Stomach (tissue), 9 donors: ENCODE measurements around the gene LYPD6B. TPM values are rescaled to one million over a fixed set of nuclear protein-coding genes. Genes with fewer than 3 reads are reported as not detected.

Experiments
- DNase-seq, 2 donors: peaks; one replicate each; pipeline versions ENCODE4 v3.0.0 to v3.0.0-alpha.2; 2013 to 2019
- H3K27ac ChIP-seq, 5 donors: fragments of 200-600 bp in 4 of 5; sonication (generic) in 4 of 5; one replicate each; pipeline ENCODE4 v1.5.1; 2013 to 2019; ENCODE audit warnings: mild to moderate bottlenecking in 1 of 5, moderate library complexity in 1 of 5
- H3K27me3 ChIP-seq, 3 donors: fragments of 200-600 bp; sonication (generic); one replicate each; pipeline ENCODE4 v1.5.1; 2017 to 2019; ENCODE audit warnings: mixed run types in 1 of 3
- H3K36me3 ChIP-seq, 4 donors: fragments of 200-600 bp; sonication (generic); 1 replicate in 3 of 4; 2 replicates in 1 of 4; pipeline ENCODE4 v1.5.1; 2016 to 2019
- H3K4me1 ChIP-seq, 4 donors: fragments of 200-600 bp; sonication (generic); one replicate each; pipeline ENCODE4 v1.5.1; 2016 to 2019
- H3K4me3 ChIP-seq, 4 donors: fragments of 200-600 bp; sonication (generic) in 3 of 4; one replicate each; pipeline ENCODE4 v1.5.1; 2016 to 2019; ENCODE audit warnings: mild to moderate bottlenecking in 1 of 4
- H3K9me3 ChIP-seq, 4 donors: fragments of 200-600 bp; sonication (generic); one replicate each; pipeline ENCODE4 v1.5.1; 2016 to 2019
- EP300 ChIP-seq: sonication (generic); formaldehyde crosslinking; IDR thresholded peaks from one replicate; pipeline ENCODE4 v1.6.1; 2017; ENCODE audit warnings: antibody characterized with exemption
- POLR2A ChIP-seq, 4 donors: fragments of 450-650 bp; IDR thresholded peaks; one replicate each; pipeline ENCODE4 v1.6.1; 2016; ENCODE audit warnings: antibody characterized with exemption in 4 of 4, control low read depth in 2 of 4, mild to moderate bottlenecking in 1 of 4, moderate library complexity in 1 of 4
- POLR2AphosphoS5 ChIP-seq, 3 donors: sonication (generic); formaldehyde crosslinking; IDR thresholded peaks; one replicate each; pipeline ENCODE4 v1.6.1; 2016; ENCODE audit warnings: antibody characterized with exemption in 3 of 3
- WGBS, 5 donors: extraction: QIAGEN DNeasy Blood & Tissue Kit in 3 of 5; methylation state at CpG; one replicate each; pipeline versions ENCODE4 v1.1.5 to v1.1.7; 2013 to 2018; 5-methylcytosine and 5-hydroxymethylcytosine counted together
- intact Hi-C: fragments of 100-400 bp; cut with DNase I; formaldehyde crosslinking; loops from one replicate; pipeline ENCODE4 v1.15.1; 2023; ENCODE audit warnings: low total_unique reads
- polyA plus RNA-seq, 3 donors: library from polyadenylated mRNA; stranded (reverse); fragments of 200-250 nt; gene quantifications; one replicate each; pipeline ENCODE4 v1.2.3, GENCODE V29; 2013
- total RNA-seq, 5 donors: library from RNA; depleted of rRNA; stranded (reverse); fragments of >200 nt; gene quantifications; one replicate each; pipeline versions ENCODE4 v1.1.0 to v1.2.3, GENCODE V29; 2014 to 2016
- TF ChIP-seq, protein P1 (sequence below), 7 experiments: fragments of 450-650 bp in 4 of 7; fragments of 200-600 bp in 3 of 7; sonication (generic) in 3 of 7; IDR thresholded peaks; one replicate each; pipeline ENCODE4 v1.5.1; 2016 to 2019; ENCODE audit warnings: antibody characterized with exemption in 7 of 7, control low read depth in 2 of 7, mild to moderate bottlenecking in 1 of 7
- donor health status: healthy with polysubstance abuse.
- donor health status: Bipolar disorder and iron deficiency.
- donor health status: healthy.

The LYPD6B gene
- total and polyA plus RNA-seq, 8 donors = 10.9 to 88.7 (median 20.5) TPM; not detected in 1

DNA sequence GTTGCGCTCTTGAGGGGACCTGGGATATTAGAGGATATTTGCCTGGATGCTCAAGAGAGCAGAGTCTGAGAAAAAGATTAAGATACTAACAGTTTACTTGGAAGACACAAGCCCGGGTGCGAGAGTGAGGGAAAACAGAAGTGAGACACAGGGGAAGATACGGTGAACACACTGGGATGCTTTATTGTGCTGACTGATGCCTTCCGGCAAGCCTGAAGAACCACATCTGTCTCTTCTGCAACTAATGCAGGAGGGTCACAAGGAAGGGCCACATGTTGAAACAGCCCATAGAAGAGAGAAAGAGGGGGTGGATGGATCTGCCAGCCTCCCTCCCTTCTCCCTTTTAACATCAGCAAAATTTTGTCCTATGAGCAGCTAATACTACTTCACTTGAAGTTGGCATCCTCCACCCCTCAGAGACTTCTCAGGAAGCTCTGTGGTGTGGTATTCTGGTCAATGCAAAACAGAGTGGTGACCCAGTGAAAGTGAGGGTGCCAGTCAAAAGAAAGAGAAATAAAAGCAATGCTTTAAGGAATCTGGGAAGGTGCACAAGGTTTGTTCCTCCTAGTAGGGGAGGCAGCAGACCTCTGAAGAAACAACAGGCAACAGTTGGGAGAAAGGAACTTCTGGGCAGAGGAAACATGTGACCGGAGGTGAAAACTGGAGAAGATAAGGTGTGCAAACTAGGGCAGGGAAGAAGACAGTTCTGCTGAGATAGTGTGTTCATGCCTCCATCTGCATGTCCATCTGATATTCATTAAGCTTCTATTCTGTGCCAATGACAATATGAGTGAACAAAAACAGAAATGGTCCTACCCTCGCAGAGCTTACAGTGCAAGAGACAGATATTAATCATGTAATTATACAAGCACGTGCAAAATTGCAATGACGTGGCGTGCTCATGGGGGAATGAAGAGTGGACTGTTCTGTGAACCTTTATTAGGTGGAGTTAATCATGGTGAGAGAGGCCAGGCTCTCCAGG lies 107.1 kb downstream of the LYPD6B start:
- no peaks in the 10 kb centered on the region for H3K9me3 ChIP-seq
- DNase-seq = no peak
- no peak overlapping the region for H3K27ac ChIP-seq
- no peaks in the 10 kb centered on the region for H3K36me3 ChIP-seq
- no peaks in the 10 kb centered on the region for H3K27me3 ChIP-seq
- TF ChIP-seq POLR2A (IDR thresholded peaks at IDR 0.05) = no peak
- TF ChIP-seq, protein P1, sequence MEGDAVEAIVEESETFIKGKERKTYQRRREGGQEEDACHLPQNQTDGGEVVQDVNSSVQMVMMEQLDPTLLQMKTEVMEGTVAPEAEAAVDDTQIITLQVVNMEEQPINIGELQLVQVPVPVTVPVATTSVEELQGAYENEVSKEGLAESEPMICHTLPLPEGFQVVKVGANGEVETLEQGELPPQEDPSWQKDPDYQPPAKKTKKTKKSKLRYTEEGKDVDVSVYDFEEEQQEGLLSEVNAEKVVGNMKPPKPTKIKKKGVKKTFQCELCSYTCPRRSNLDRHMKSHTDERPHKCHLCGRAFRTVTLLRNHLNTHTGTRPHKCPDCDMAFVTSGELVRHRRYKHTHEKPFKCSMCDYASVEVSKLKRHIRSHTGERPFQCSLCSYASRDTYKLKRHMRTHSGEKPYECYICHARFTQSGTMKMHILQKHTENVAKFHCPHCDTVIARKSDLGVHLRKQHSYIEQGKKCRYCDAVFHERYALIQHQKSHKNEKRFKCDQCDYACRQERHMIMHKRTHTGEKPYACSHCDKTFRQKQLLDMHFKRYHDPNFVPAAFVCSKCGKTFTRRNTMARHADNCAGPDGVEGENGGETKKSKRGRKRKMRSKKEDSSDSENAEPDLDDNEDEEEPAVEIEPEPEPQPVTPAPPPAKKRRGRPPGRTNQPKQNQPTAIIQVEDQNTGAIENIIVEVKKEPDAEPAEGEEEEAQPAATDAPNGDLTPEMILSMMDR (IDR thresholded peaks at IDR 0.05) = no peak
- no peak for TF ChIP-seq POLR2AphosphoS5 (IDR thresholded peaks at IDR 0.05)
- no peak for TF ChIP-seq EP300
- no peaks in the 10 kb centered on the region for H3K4me1 ChIP-seq
- intact Hi-C loops = no loop called here
- WGBS, 5 donors = 74 to 86% (median 84%) methylated on average over 10 of the region's 10 CpGs
- no peak overlapping the region for H3K4me3 ChIP-seq

- no peak for DNase-seq
- TF ChIP-seq POLR2A (IDR thresholded peaks at IDR 0.05) (no peak), EP300 (no peak), POLR2AphosphoS5 (IDR thresholded peaks at IDR 0.05) (no peak)
- TF ChIP-seq, protein P1 (IDR thresholded peaks at IDR 0.05) = no peak
- H3K36me3 ChIP-seq = no peaks in the 10 kb centered on the region
- no peaks in the 10 kb centered on the region for H3K9me3 ChIP-seq
- H3K27ac ChIP-seq = no peak overlapping the region
- no peaks in the 10 kb centered on the region for H3K27me3 ChIP-seq
- WGBS, 5 donors = 78 to 90% (median 86%) methylated on average over 8 of the region's 8 CpGs
- intact Hi-C loops = no loop called here
- no peaks in the 10 kb centered on the region for H3K4me1 ChIP-seq
- H3K4me3 ChIP-seq = no peak overlapping the region
Observed at GRCh38 chr2:149146876-149147275, 108.4 kb downstream of the LYPD6B start.

- H3K27me3 ChIP-seq = no peaks in the 10 kb centered on the region
- no peak for DNase-seq
- no peak overlapping the region for H3K4me3 ChIP-seq
- no peaks in the 10 kb centered on the region for H3K9me3 ChIP-seq
- intact Hi-C loops = no loop called here
- 62 to 66% (median 64%) methylated on average over 6 of the region's 6 CpGs for WGBS, 5 donors
- no peak for TF ChIP-seq POLR2A (IDR thresholded peaks at IDR 0.05)
- TF ChIP-seq, protein P1 (IDR thresholded peaks at IDR 0.05) = no peak
- H3K36me3 ChIP-seq = no peaks in the 10 kb centered on the region
- H3K27ac ChIP-seq = no peak overlapping the region
- H3K4me1 ChIP-seq = no peaks in the 10 kb centered on the region
Observed at GRCh38 chr2:149148194-149149006, 109.9 kb downstream of the LYPD6B start.

- TF ChIP-seq POLR2A (IDR thresholded peaks at IDR 0.05) (no peak), POLR2AphosphoS5 (IDR thresholded peaks at IDR 0.05) (no peak), EP300 (no peak)
- TF ChIP-seq, protein P1 (IDR thresholded peaks at IDR 0.05) = no peak
- intact Hi-C loops = no loop called here
- WGBS, 5 donors = 93 to 97% (median 96%) methylated on average over 4 of the region's 4 CpGs
Observed at GRCh38 chr2:149149007-149149297, 110.5 kb downstream of the LYPD6B start.

More at GRCh38 chr2:149149007-149149297, 110.5 kb downstream of the LYPD6B start:
- H3K27me3 ChIP-seq = no peaks in the 10 kb centered on the region
- no peaks in the 10 kb centered on the region for H3K36me3 ChIP-seq
- H3K4me1 ChIP-seq = no peaks in the 10 kb centered on the region
- no peak overlapping the region for H3K27ac ChIP-seq
- DNase-seq = no peak
- no peaks in the 10 kb centered on the region for H3K9me3 ChIP-seq
- H3K4me3 ChIP-seq = no peak overlapping the region
